K562 (cell line): Measurements from ENCODE around the gene NSUN3. TPM values are rescaled to one million over a fixed set of nuclear protein-coding genes. Genes with fewer than 3 reads are reported as not detected.

Source experiments
- ATAC-seq: fragments of 200-7000 bp; cut with Tn5 transposase; 3 replicates; pipeline ENCODE4 v1.9.1; 2020; ENCODE audit warnings: moderate library complexity
- BruUV-seq: library from RNA; stranded (reverse); fragments of 400-500 nt; replicated peaks from 2 replicates; lab custom pipeline; 2021; lab: Mats Ljungman, UMichigan
- CTCF ChIA-PET: fragments of 300-600 bp; formaldehyde crosslinking; extraction: SDS; loops from one replicate; lab custom pipeline; 2021; ENCODE audit warnings: low intra/inter-chr PET ratio; lab: Yijun Ruan, JAX
- POLR2A ChIA-PET: fragments of 300-600, 350-650 bp; sonication (Branson Sonifier 250); formaldehyde crosslinking; extraction: SDS; loops from one replicate; lab custom pipeline; 2021; ENCODE audit warnings: antibody characterized with exemption, inconsistent platforms; lab: Yijun Ruan, JAX
- DNase-seq, 4 experiments: peaks; one replicate each; pipeline versions ENCODE4 v3.0.0 to v3.0.0-alpha.2; 2011 to 2018; ENCODE audit warnings: low spot score in 3 of 4, mixed read lengths in 3 of 4; ENCODE audit errors: extremely low read depth in 1 of 4
- FAIRE-seq: peaks from 2 replicates; lab custom pipeline; 2011; peaks lifted over from hg19 to GRCh38; lab: Jason Lieb, UNC
- H2AFZ ChIP-seq: 2 replicates; pipeline ENCODE4 v1.6.0; 2011; ENCODE audit warnings: low read depth, low read length, control low read depth, inconsistent platforms
- H3K27ac ChIP-seq: fragments of 200-600 bp; 3 replicates; pipeline ENCODE4 v1.8.0; 2011; ENCODE audit warnings: low read depth, mild to moderate bottlenecking, control low read depth, inconsistent platforms, low read length, moderate library complexity, mixed read lengths; ENCODE audit errors: extremely low read depth
- H3K27me3 ChIP-seq, 2 experiments: fragments of 300-600 bp in 1 of 2; 2 replicates in 1 of 2; 3 replicates in 1 of 2; pipeline versions ENCODE4 v1.6.0 to v1.8.0; 2011; ENCODE audit warnings: inconsistent platforms in 2 of 2, low read length in 2 of 2, mild to moderate bottlenecking in 1 of 2, mixed read lengths in 1 of 2, moderate library complexity in 1 of 2; ENCODE audit not compliant: control insufficient read depth in 2 of 2, insufficient read depth in 2 of 2
- H3K36me3 ChIP-seq: fragments of 300-600 bp; 3 replicates; pipeline ENCODE4 v1.8.0; 2011; ENCODE audit warnings: mild to moderate bottlenecking, low read length, inconsistent platforms; ENCODE audit not compliant: control insufficient read depth, insufficient read depth
- H3K4me1 ChIP-seq, 2 experiments: fragments of 200-600 bp in 1 of 2; replicated peaks in 1 of 2; 2 replicates in 1 of 2; 3 replicates in 1 of 2; pipeline versions ENCODE4 v1.5.1 to v1.8.0; 2011; ENCODE audit warnings: inconsistent platforms in 2 of 2, low read length in 2 of 2, mild to moderate bottlenecking in 1 of 2, mixed read lengths in 1 of 2, moderate library complexity in 1 of 2; ENCODE audit not compliant: control insufficient read depth in 2 of 2, insufficient read depth in 2 of 2
- H3K4me2 ChIP-seq: 2 replicates; pipeline ENCODE4 v1.6.1; 2011; ENCODE audit warnings: low read length, control low read depth, inconsistent platforms, mixed read lengths; ENCODE audit not compliant: insufficient read depth
- H3K4me3 ChIP-seq: fragments of 200-600 bp; sonication (generic), shearing (Covaris generic); 2 replicates; pipeline ENCODE4 v1.5.1; 2016; ENCODE audit warnings: control low read depth, inconsistent platforms
- H3K79me2 ChIP-seq: fragments of 200-600 bp; 3 replicates; pipeline ENCODE4 v1.8.0; 2011; ENCODE audit warnings: low read length, inconsistent platforms; ENCODE audit not compliant: control insufficient read depth, insufficient read depth
- H3K9ac ChIP-seq, 2 experiments: 2 replicates each; pipeline versions ENCODE4 v1.6.0 to v1.6.1; 2011; ENCODE audit warnings: low read depth in 2 of 2, low read length in 2 of 2, control low read depth in 1 of 2, inconsistent platforms in 1 of 2, mild to moderate bottlenecking in 1 of 2, mixed read lengths in 1 of 2; ENCODE audit not compliant: insufficient read depth in 1 of 2
- H3K9me1 ChIP-seq: one replicate; pipeline ENCODE4 v1.6.0; 2011; ENCODE audit warnings: inconsistent platforms, mild to moderate bottlenecking, low read length, moderate library complexity; ENCODE audit not compliant: control insufficient read depth, insufficient read depth
- H3K9me3 ChIP-seq: replicated peaks from 2 replicates; pipeline ENCODE4 v1.5.1; 2011; ENCODE audit warnings: low read depth, low read length, inconsistent platforms; ENCODE audit not compliant: control insufficient read depth, insufficient read depth
- H4K20me1 ChIP-seq: replicated peaks from 2 replicates; pipeline ENCODE4 v1.6.1; 2011; ENCODE audit warnings: low read length, inconsistent platforms, mixed read lengths; ENCODE audit not compliant: control insufficient read depth, insufficient read depth
- FOXA3 ChIP-seq, 2 experiments: fragments of 450-650 bp in 1 of 2; sonication (generic) in 1 of 2; formaldehyde crosslinking; IDR thresholded peaks in 1 of 2; conservative IDR thresholded peaks in 1 of 2; 2 replicates each; pipeline versions ENCODE4 v1.4.0 to v1.8.0; 2020 to 2022; ENCODE audit warnings: mild to moderate bottlenecking in 2 of 2, missing genetic modification reagents in 1 of 2
- NKRF ChIP-seq: fragments of 450-650 bp; IDR thresholded peaks from 2 replicates; pipeline ENCODE4 v1.6.1; 2016; ENCODE audit warnings: borderline replicate concordance
- YBX1 ChIP-seq: fragments of 450-650 bp; IDR thresholded peaks from 2 replicates; pipeline ENCODE4 v1.7.1; 2016; ENCODE audit warnings: mild to moderate bottlenecking
- WGBS: fragments of 100-300 bp; shearing (Covaris generic); methylation state at CpG from one replicate; pipeline ENCODE4 v1.1.6; 2016; ENCODE audit warnings: low coverage, mixed read lengths; ENCODE audit not compliant: insufficient coverage; ENCODE audit errors: missing lambda C conversion rate; 5-methylcytosine and 5-hydroxymethylcytosine counted together
- in situ Hi-C: fragments of 300-500 bp; cut with MboI; formaldehyde crosslinking; loops from 4 replicates; pipeline ENCODE4 v1.15.0; 2018; ENCODE audit warnings: inconsistent platforms, mixed read lengths
- intact Hi-C: fragments of 100-400 bp; cut with micrococcal nuclease; formaldehyde crosslinking; loops from 2 replicates; pipeline ENCODE4 v1.14.2; 2022
- polyA plus RNA-seq, 8 experiments: library from polyadenylated mRNA; depleted of rRNA in 4 of 8; stranded (reverse) in 5 of 8; unstranded in 3 of 8; fragments of >200 nt; fragmentation: Nextera tagmentation in 2 of 8; fragmentation: Illumina TruSeq in 1 of 8; extraction: Ambion mirVana in 2 of 8; extraction: Trizol in 1 of 8; gene quantifications; 2 replicates each; pipeline versions ENCODE4 v1.2.1 to v1.2.3, GENCODE V29; 2011 to 2014; ENCODE audit warnings: inconsistent platforms in 1 of 8, missing spikeins in 1 of 8
- total RNA-seq, 7 experiments: library from RNA; depleted of rRNA in 6 of 7; stranded (reverse); fragments of >200 nt in 6 of 7; fragmentation: Illumina TruSeq in 2 of 7; extraction: Trizol in 2 of 7; gene quantifications; 2 replicates each; pipeline versions ENCODE4 v1.2.1 to v1.2.3, GENCODE V29; 2011 to 2021; ENCODE audit warnings: low replicate concordance in 1 of 7

NSUN3 gene
- total and polyA plus RNA-seq, 9 of the 15 experiments (the other 6 are each of a cell fraction or from before 2014, with no cell fraction given): 4.4 to 12.3 (median 7.6) TPM

- no peak overlapping the region for H3K27ac ChIP-seq
- no TSS peak for BruUV-seq
- in situ Hi-C loops (no loop called here), intact Hi-C loops (loop anchor here (5.0 kb wide), 1 partner anchor 114 kb away; no protein-coding TSS in a partner anchor)
- no peaks in the 10 kb centered on the region for H4K20me1 ChIP-seq
- CTCF ChIA-PET: no interaction called here
- POLR2A ChIA-PET: no interaction called here
- no peak for FAIRE-seq
- no peaks in the 10 kb centered on the region for H3K9me3 ChIP-seq
- TF ChIP-seq YBX1: no peak
- no peak for TF ChIP-seq FOXA3 (CRISPR knock-in tag; conservative IDR thresholded peaks at IDR 0.05 in 1 of 2, IDR thresholded peaks at IDR 0.05 in 1 of 2)
- no peak overlapping the region for H2AFZ ChIP-seq
- H3K4me1 ChIP-seq: no peaks in the 10 kb centered on the region
- DNase-seq: no peak
- H3K9ac ChIP-seq: no peak overlapping the region
- H3K79me2 ChIP-seq: no peaks in the 10 kb centered on the region
- H3K4me3 ChIP-seq: no peak overlapping the region
- no peaks in the 10 kb centered on the region for H3K27me3 ChIP-seq
- ATAC-seq: no peak
- no peaks in the 10 kb centered on the region for H3K9me1 ChIP-seq
- 75% methylated on average over 2 of the region's 2 CpGs for WGBS
- H3K4me2 ChIP-seq: no peak overlapping the region
- no peaks in the 10 kb centered on the region for H3K36me3 ChIP-seq
Measured at GRCh38 chr3:94118390-94118789, 55.5 kb downstream of the NSUN3 start.

GRCh38 chr3:94121161-94121560 lies 58.3 kb downstream of the NSUN3 start:
- Histone ChIP-seq H3K36me3 (no peaks in the 10 kb centered on the region), H3K79me2 (no peaks in the 10 kb centered on the region), H3K9me3 (no peaks in the 10 kb centered on the region), H3K4me1 (no peaks in the 10 kb centered on the region), H3K9ac (no peak overlapping the region), H3K4me2 (no peak overlapping the region), H3K27ac (no peak overlapping the region), H2AFZ (no peak overlapping the region), H4K20me1 (no peaks in the 10 kb centered on the region), H3K4me3 (no peak overlapping the region), H3K27me3 (no peaks in the 10 kb centered on the region), H3K9me1 (no peaks in the 10 kb centered on the region)
- WGBS: 28% methylated on average over 2 of the region's 2 CpGs
- POLR2A ChIA-PET: no interaction called here
- TF ChIP-seq NKRF: no peak
- DNase-seq (no peak), ATAC-seq (no peak), FAIRE-seq (no peak)
- in situ Hi-C loops: no loop called here
- CTCF ChIA-PET: no interaction called here
- BruUV-seq: no TSS peak
- intact Hi-C loops: no loop called here
